Prostate gland (tissue), 2 donors: ENCODE results near the gene NRN1L.
A peak's percentile ranks its signal among the peaks of the same experiment; 100 is the strongest.

Experiments
- POLR2A ChIP-seq: fragments of 450-650 bp; IDR thresholded peaks from one replicate; pipeline ENCODE4 v1.6.1; 2016; ENCODE audit warnings: antibody characterized with exemption, mild to moderate bottlenecking
- POLR2AphosphoS5 ChIP-seq: sonication (generic); formaldehyde crosslinking; IDR thresholded peaks from one replicate; pipeline ENCODE4 v1.6.1; 2017; ENCODE audit warnings: antibody characterized with exemption
- TF ChIP-seq, protein P1 (sequence below), 4 experiments: fragments of 200-600 bp in 2 of 4; fragments of 450-650 bp in 2 of 4; sonication (generic) in 2 of 4; IDR thresholded peaks; 1 replicate in 3 of 4; 2 replicates in 1 of 4; pipeline ENCODE4 v1.5.1; 2016 to 2019; ENCODE audit warnings: antibody characterized with exemption in 4 of 4, mild to moderate bottlenecking in 2 of 4, moderate library complexity in 2 of 4

DNA sequence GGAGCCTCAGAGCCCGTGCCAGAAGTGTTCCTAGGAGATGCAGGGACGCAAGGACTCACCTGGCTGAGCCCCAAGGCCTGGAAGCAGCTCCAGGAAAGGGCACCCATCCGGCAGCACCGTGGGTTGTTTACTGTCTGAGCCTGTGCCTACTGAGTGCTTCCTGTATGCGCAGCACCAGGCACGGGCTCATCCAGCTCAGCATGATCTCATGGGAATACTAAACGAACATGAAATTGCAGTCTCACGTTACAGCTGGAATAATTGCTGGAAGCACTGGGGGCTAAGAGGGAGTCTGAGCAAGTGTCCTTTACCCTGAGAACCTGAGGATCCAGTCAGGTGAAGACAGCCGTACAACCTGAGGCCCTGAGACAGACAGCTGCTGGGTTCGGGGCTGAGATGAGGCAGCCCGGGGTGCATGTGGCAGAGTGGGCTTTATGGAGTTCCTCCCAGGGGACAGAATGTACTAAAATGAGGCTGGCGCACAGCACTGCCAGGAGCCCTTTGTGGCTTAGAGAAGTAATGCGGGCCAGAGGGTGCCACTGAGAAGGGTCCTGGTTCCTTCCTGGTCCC lies 41.6 kb downstream of the NRN1L start:
- TF ChIP-seq, protein P1, sequence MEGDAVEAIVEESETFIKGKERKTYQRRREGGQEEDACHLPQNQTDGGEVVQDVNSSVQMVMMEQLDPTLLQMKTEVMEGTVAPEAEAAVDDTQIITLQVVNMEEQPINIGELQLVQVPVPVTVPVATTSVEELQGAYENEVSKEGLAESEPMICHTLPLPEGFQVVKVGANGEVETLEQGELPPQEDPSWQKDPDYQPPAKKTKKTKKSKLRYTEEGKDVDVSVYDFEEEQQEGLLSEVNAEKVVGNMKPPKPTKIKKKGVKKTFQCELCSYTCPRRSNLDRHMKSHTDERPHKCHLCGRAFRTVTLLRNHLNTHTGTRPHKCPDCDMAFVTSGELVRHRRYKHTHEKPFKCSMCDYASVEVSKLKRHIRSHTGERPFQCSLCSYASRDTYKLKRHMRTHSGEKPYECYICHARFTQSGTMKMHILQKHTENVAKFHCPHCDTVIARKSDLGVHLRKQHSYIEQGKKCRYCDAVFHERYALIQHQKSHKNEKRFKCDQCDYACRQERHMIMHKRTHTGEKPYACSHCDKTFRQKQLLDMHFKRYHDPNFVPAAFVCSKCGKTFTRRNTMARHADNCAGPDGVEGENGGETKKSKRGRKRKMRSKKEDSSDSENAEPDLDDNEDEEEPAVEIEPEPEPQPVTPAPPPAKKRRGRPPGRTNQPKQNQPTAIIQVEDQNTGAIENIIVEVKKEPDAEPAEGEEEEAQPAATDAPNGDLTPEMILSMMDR (IDR thresholded peaks at IDR 0.05), result no peak
- TF ChIP-seq POLR2AphosphoS5 (peak; percentile 80), POLR2A (no peak)
